Measurements from ENCODE around the gene ITGA2. TPM values are rescaled to one million over a fixed set of nuclear protein-coding genes. Genes with fewer than 3 reads are reported as not detected.

ITGA2 gene
- total and polyA plus RNA-seq, 2 of the 8 experiments (the other 6 are each of a cell fraction or from before 2014, with no cell fraction given): 1.4 to 7.7 TPM

GRCh38 chr5:53017383-53017782 lies 28.2 kb downstream of the ITGA2 start:
- CTCF ChIA-PET (ENCODE audit: partially characterized antibody): interaction anchor here (0.9 to 1.4 kb wide), 2 partner anchors 14 to 18 kb away, joined by 3 to 5 read pairs; no protein-coding TSS in a partner anchor
- H4K91ac ChIP-seq (replicated peaks; ENCODE audit: insufficient read length, low read length): no peak overlapping the region
- H3K27me3 ChIP-seq (replicated peaks in 1 of 4; ENCODE audit: control insufficient read depth in 3 of 4, extremely low read depth in 1 of 4, insufficient read depth in 3 of 4, low read length in 3 of 4): no peaks in the 10 kb centered on the region
- H2AFZ ChIP-seq (ENCODE audit: low read length): no peak overlapping the region
- H3K36me3 ChIP-seq (ENCODE audit: control insufficient read depth in 2 of 4, insufficient read depth in 4 of 4, low read length in 3 of 4): no peaks in the 10 kb centered on the region
- no peak overlapping the region for H2BK120ac ChIP-seq (replicated peaks; ENCODE audit: low read depth, low read length)
- no peaks in the 10 kb centered on the region; a peak in 1 of 4 replicates for H3K9me3 ChIP-seq (ENCODE audit: insufficient read depth in 2 of 2, low read depth in 1 of 2, low read length in 1 of 2)
- no peak overlapping the region for H2BK20ac ChIP-seq (ENCODE audit: low read length)
- H3K4ac ChIP-seq (replicated peaks; ENCODE audit: insufficient read length, low read depth, low read length): no peak overlapping the region
- no peak overlapping the region for H3K9ac ChIP-seq (replicated peaks in 1 of 4; ENCODE audit: extremely low read depth in 1 of 4, low read depth in 3 of 4, low read length in 3 of 4)
- H3K4me1 ChIP-seq (replicated peaks in 1 of 4; ENCODE audit: control insufficient read depth in 3 of 4, insufficient read depth in 4 of 4, low read length in 3 of 4): no peaks in the 10 kb centered on the region
- H3K4me3 ChIP-seq (ENCODE audit: extremely low read depth in 1 of 4, insufficient read depth in 2 of 4, low read depth in 3 of 4, low read length in 4 of 4): no peak overlapping the region
- H2BK15ac ChIP-seq (ENCODE audit: low read length): no peak overlapping the region
- peaks cover 0 to 1% of the 10 kb centered on the region in 2 experiments for H4K20me1 ChIP-seq (replicated peaks in 1 of 2; ENCODE audit: control insufficient read depth in 1 of 2, insufficient read depth in 2 of 2, low read length in 2 of 2)
- H3K23me2 ChIP-seq (ENCODE audit: low read depth, low read length): no peaks in the 10 kb centered on the region
- no peaks in the 10 kb centered on the region for H3K79me1 ChIP-seq (ENCODE audit: low read depth, low read length)
- POLR2A ChIA-PET (ENCODE audit: partially characterized antibody): no interaction called here
- DNase-seq (ENCODE audit: low read depth in 1 of 2, low spot score in 2 of 2): no peak
- no peaks in the 10 kb centered on the region; a peak in 1 of 4 replicates for H3K79me2 ChIP-seq (ENCODE audit: control insufficient read depth in 1 of 2, insufficient read depth in 2 of 2, low read length in 2 of 2)
- no peak overlapping the region for H3K23ac ChIP-seq (ENCODE audit: insufficient read length)
- no peak overlapping the region for H2AK5ac ChIP-seq (ENCODE audit: low read depth, low read length)
- no peak overlapping the region for H3K56ac ChIP-seq (replicated peaks; ENCODE audit: insufficient read length, low read depth, low read length)
- H2BK5ac ChIP-seq (ENCODE audit: low read depth, low read length): no peak overlapping the region
- no peak overlapping the region for H3K14ac ChIP-seq (ENCODE audit: insufficient read length)
- H3K4me2 ChIP-seq (ENCODE audit: insufficient read depth in 1 of 2, low read depth in 2 of 2, low read length in 2 of 2): no peak overlapping the region
- FAIRE-seq: no peak
- no peak overlapping the region for H2BK12ac ChIP-seq (ENCODE audit: low read depth, low read length)
- H4K8ac ChIP-seq (ENCODE audit: extremely low read depth, insufficient read depth, low read length): no peak overlapping the region
- 86% methylated on average over 5 of the region's 5 CpGs; no CpG with 5 or more reads in 1 of the 2 experiments for WGBS, 2 experiments (ENCODE audit: extremely low coverage in 1 of 2, insufficient coverage in 1 of 2, insufficient read length in 1 of 2, insufficient replicate concordance in 2 of 2, low coverage in 1 of 2, low lambda C conversion rate in 2 of 2, missing lambda C conversion rate in 1 of 2)
- no peak overlapping the region for H4K5ac ChIP-seq (ENCODE audit: insufficient read length, low read depth, low read length)
- H3K27ac ChIP-seq (ENCODE audit: low read depth, low read length): no peak overlapping the region
- no peak overlapping the region for H3K18ac ChIP-seq (ENCODE audit: extremely low read depth, low read length)
- no peak for TF ChIP-seq FOSL1 (IDR thresholded peaks at IDR 0.05; ENCODE audit: insufficient read depth, low read depth, low read length)
- TF ChIP-seq KDM4A (IDR thresholded peaks at IDR 0.05; ENCODE audit: low read depth, low read length, severe bottlenecking): no peak
- TF ChIP-seq NANOG (IDR thresholded peaks at IDR 0.05; ENCODE audit: insufficient read depth, low read depth, low read length, poor library complexity, severe bottlenecking): no peak
- TF ChIP-seq ZNF274 (IDR thresholded peaks at IDR 0.05; ENCODE audit: borderline replicate concordance, extremely low read depth, low read length): no peak
- no peak for TF ChIP-seq RBBP5 (IDR thresholded peaks at IDR 0.05; ENCODE audit: borderline replicate concordance, low read depth, low read length)
- no peak for TF ChIP-seq TAF1 (IDR thresholded peaks at IDR 0.05; ENCODE audit: low read depth, low read length)
- TF ChIP-seq SIRT6 (IDR thresholded peaks at IDR 0.05; ENCODE audit: low read length): no peak
- TF ChIP-seq BACH1 (IDR thresholded peaks at IDR 0.05; ENCODE audit: low read length): no peak
- no peak for TF ChIP-seq CTBP2 (IDR thresholded peaks at IDR 0.05; ENCODE audit: borderline replicate concordance, insufficient read depth, insufficient read length, low read length)
- no peak for TF ChIP-seq TAF7 (optimal IDR thresholded peaks at IDR 0.05; ENCODE audit: borderline replicate concordance, low read depth, low read length)
- no peak for TF ChIP-seq KDM1A (IDR thresholded peaks at IDR 0.05; ENCODE audit: borderline replicate concordance, low read length)
- TF ChIP-seq MAFK (IDR thresholded peaks at IDR 0.05; ENCODE audit: low read depth, low read length): no peak
- no peak for TF ChIP-seq SP2 (IDR thresholded peaks at IDR 0.05; ENCODE audit: low read length)
- no peak for TF ChIP-seq RAD21 (IDR thresholded peaks at IDR 0.05 in 1 of 2, conservative IDR thresholded peaks at IDR 0.05 in 1 of 2; ENCODE audit: low read depth in 2 of 2, low read length in 2 of 2)
- no peak for TF ChIP-seq JUN (IDR thresholded peaks at IDR 0.05; ENCODE audit: low read depth, low read length)

Data from H1 (cell line).